HEK293 (cell line): ENCODE data around the gene NAPA.

Experiments
- GLIS2 ChIP-seq: fragments of 450-650 bp; formaldehyde crosslinking; IDR thresholded peaks from 2 replicates; pipeline ENCODE4 v1.5.1; 2016; ENCODE audit warnings: missing biosample characterization, missing genetic modification characterization
- HOXD13 ChIP-seq: sonication (generic); formaldehyde crosslinking; IDR thresholded peaks from 2 replicates; pipeline ENCODE4 v1.8.0; 2022; ENCODE audit warnings: missing genetic modification reagents, borderline replicate concordance
- KLF7 ChIP-seq: fragments of 450-650 bp; formaldehyde crosslinking; IDR thresholded peaks from 2 replicates; pipeline ENCODE4 v1.5.1; 2016; ENCODE audit warnings: missing biosample characterization, missing genetic modification characterization, borderline replicate concordance
- SETDB1 ChIP-seq: IDR thresholded peaks from one replicate; pipeline ENCODE4 v1.6.1; 2017; ENCODE audit warnings: mild to moderate bottlenecking, low read length, moderate library complexity, mixed read lengths; ENCODE audit not compliant: insufficient read length
- SP7 ChIP-seq: fragments of 450-650 bp; formaldehyde crosslinking; IDR thresholded peaks from 2 replicates; pipeline ENCODE4 v1.5.1; 2016; ENCODE audit warnings: missing biosample characterization, missing genetic modification characterization
- ZBTB20 ChIP-seq: fragments of 450-650 bp; formaldehyde crosslinking; IDR thresholded peaks from 2 replicates; pipeline ENCODE4 v1.5.1; 2016; ENCODE audit warnings: missing biosample characterization, missing genetic modification characterization
- ZBTB48 ChIP-seq: fragments of 450-650 bp; formaldehyde crosslinking; IDR thresholded peaks from 2 replicates; pipeline ENCODE4 v1.5.1; 2016; ENCODE audit warnings: missing biosample characterization, missing genetic modification characterization
- ZBTB6 ChIP-seq: fragments of 450-650 bp; formaldehyde crosslinking; IDR thresholded peaks from 2 replicates; pipeline ENCODE4 v1.5.1; 2017; ENCODE audit warnings: missing biosample characterization, missing genetic modification characterization
- ZNF311 ChIP-seq: fragments of 450-650 bp; formaldehyde crosslinking; IDR thresholded peaks from 2 replicates; pipeline ENCODE4 v1.5.1; 2017; ENCODE audit warnings: missing biosample characterization, missing genetic modification characterization, borderline replicate concordance
- ZNF335 ChIP-seq: fragments of 450-650 bp; formaldehyde crosslinking; conservative IDR thresholded peaks from 2 replicates; pipeline ENCODE4 v1.5.1; 2016; ENCODE audit warnings: missing biosample characterization, missing genetic modification characterization
- ZNF37A ChIP-seq: fragments of 450-650 bp; IDR thresholded peaks from 2 replicates; pipeline ENCODE4 v1.5.1; 2018; ENCODE audit warnings: missing biosample characterization, missing genetic modification characterization
- ZNF394 ChIP-seq: fragments of 450-650 bp; formaldehyde crosslinking; IDR thresholded peaks from 2 replicates; pipeline ENCODE4 v1.5.1; 2016; ENCODE audit warnings: missing biosample characterization, missing genetic modification characterization, mild to moderate bottlenecking, moderate library complexity, borderline replicate concordance
- ZNF423 ChIP-seq: fragments of 450-650 bp; formaldehyde crosslinking; IDR thresholded peaks from 2 replicates; pipeline ENCODE4 v1.5.1; 2016; ENCODE audit warnings: missing biosample characterization, missing genetic modification characterization
- ZNF664 ChIP-seq: fragments of 450-650 bp; formaldehyde crosslinking; IDR thresholded peaks from 2 replicates; pipeline ENCODE4 v1.5.1; 2016; ENCODE audit warnings: missing biosample characterization, missing genetic modification characterization
- ZNF747 ChIP-seq: fragments of 450-650 bp; formaldehyde crosslinking; IDR thresholded peaks from 2 replicates; pipeline ENCODE4 v1.5.1; 2016; ENCODE audit warnings: missing biosample characterization, missing genetic modification characterization
- ZNF785 ChIP-seq: fragments of 450-650 bp; formaldehyde crosslinking; IDR thresholded peaks from 2 replicates; pipeline ENCODE4 v1.5.1; 2016; ENCODE audit warnings: missing biosample characterization, missing genetic modification characterization
- ZNF830 ChIP-seq: fragments of 450-650 bp; IDR thresholded peaks from 2 replicates; pipeline ENCODE4 v1.5.0; 2018; ENCODE audit warnings: missing biosample characterization, missing genetic modification characterization, low read depth, mild to moderate bottlenecking, moderate library complexity
- ZNF843 ChIP-seq: fragments of 450-650 bp; formaldehyde crosslinking; IDR thresholded peaks from 2 replicates; pipeline ENCODE4 v1.5.1; 2016; ENCODE audit warnings: missing biosample characterization, missing genetic modification characterization
- ZXDB ChIP-seq: fragments of 450-650 bp; formaldehyde crosslinking; IDR thresholded peaks from 2 replicates; pipeline ENCODE4 v1.5.1; 2016; ENCODE audit warnings: missing biosample characterization, missing genetic modification characterization
- TF ChIP-seq, protein P1 (sequence below): fragments of 450-650 bp; formaldehyde crosslinking; IDR thresholded peaks from 2 replicates; pipeline ENCODE4 v1.5.1; 2017; ENCODE audit warnings: missing biosample characterization, mild to moderate bottlenecking, missing genetic modification characterization, moderate library complexity
- TF ChIP-seq, protein P2 (sequence below): fragments of 450-650 bp; formaldehyde crosslinking; conservative IDR thresholded peaks from 2 replicates; pipeline ENCODE4 v1.5.1; 2016; ENCODE audit warnings: low read depth, missing biosample characterization, missing genetic modification characterization
- TF ChIP-seq, protein P3 (sequence below): fragments of 450-650 bp; formaldehyde crosslinking; conservative IDR thresholded peaks from 2 replicates; pipeline ENCODE4 v1.5.1; 2016; ENCODE audit warnings: low read depth, missing biosample characterization, missing genetic modification characterization

Gene NAPA

GRCh38 chr19:47512183-47512947 is 2.5 kb downstream of the NAPA start (continued):
- TF ChIP-seq ZBTB48 (tag by site-specific recombination) (peak; percentile 24; the same call in 1 of the 2 replicates), ZNF830 (tag by site-specific recombination) (no peak), ZNF37A (no peak), ZNF843 (tag by site-specific recombination) (no peak), ZNF423 (no peak), ZNF335 (tag by site-specific recombination) (peak; percentile 66), ZBTB6 (no peak), ZNF785 (tag by site-specific recombination) (no peak), ZBTB20 (no peak), HOXD13 (no peak), ZNF394 (tag by site-specific recombination) (no peak), KLF7 (tag by site-specific recombination) (no peak), SETDB1 (no peak), GLIS2 (tag by site-specific recombination) (peak; percentile 56; the same call in 1 of the 2 replicates), ZXDB (tag by site-specific recombination) (no peak), ZNF311 (tag by site-specific recombination) (no peak), SP7 (tag by site-specific recombination) (no peak; the same call in 1 of the 2 replicates), ZNF664 (tag by site-specific recombination) (no peak), ZNF747 (no peak)
- TF ChIP-seq, protein P1, sequence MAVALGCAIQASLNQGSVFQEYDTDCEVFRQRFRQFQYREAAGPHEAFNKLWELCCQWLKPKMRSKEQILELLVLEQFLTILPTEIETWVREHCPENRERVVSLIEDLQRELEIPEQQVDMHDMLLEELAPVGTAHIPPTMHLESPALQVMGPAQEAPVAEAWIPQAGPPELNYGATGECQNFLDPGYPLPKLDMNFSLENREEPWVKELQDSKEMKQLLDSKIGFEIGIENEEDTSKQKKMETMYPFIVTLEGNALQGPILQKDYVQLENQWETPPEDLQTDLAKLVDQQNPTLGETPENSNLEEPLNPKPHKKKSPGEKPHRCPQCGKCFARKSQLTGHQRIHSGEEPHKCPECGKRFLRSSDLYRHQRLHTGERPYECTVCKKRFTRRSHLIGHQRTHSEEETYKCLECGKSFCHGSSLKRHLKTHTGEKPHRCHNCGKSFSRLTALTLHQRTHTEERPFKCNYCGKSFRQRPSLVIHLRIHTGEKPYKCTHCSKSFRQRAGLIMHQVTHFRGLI (tag by site-specific recombination), result no peak
- TF ChIP-seq, protein P2, sequence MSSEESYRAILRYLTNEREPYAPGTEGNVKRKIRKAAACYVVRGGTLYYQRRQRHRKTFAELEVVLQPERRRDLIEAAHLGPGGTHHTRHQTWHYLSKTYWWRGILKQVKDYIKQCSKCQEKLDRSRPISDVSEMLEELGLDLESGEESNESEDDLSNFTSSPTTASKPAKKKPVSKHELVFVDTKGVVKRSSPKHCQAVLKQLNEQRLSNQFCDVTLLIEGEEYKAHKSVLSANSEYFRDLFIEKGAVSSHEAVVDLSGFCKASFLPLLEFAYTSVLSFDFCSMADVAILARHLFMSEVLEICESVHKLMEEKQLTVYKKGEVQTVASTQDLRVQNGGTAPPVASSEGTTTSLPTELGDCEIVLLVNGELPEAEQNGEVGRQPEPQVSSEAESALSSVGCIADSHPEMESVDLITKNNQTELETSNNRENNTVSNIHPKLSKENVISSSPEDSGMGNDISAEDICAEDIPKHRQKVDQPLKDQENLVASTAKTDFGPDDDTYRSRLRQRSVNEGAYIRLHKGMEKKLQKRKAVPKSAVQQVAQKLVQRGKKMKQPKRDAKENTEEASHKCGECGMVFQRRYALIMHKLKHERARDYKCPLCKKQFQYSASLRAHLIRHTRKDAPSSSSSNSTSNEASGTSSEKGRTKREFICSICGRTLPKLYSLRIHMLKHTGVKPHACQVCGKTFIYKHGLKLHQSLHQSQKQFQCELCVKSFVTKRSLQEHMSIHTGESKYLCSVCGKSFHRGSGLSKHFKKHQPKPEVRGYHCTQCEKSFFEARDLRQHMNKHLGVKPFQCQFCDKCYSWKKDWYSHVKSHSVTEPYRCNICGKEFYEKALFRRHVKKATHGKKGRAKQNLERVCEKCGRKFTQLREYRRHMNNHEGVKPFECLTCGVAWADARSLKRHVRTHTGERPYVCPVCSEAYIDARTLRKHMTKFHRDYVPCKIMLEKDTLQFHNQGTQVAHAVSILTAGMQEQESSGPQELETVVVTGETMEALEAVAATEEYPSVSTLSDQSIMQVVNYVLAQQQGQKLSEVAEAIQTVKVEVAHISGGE (tag by site-specific recombination), result no peak
- TF ChIP-seq, protein P3, sequence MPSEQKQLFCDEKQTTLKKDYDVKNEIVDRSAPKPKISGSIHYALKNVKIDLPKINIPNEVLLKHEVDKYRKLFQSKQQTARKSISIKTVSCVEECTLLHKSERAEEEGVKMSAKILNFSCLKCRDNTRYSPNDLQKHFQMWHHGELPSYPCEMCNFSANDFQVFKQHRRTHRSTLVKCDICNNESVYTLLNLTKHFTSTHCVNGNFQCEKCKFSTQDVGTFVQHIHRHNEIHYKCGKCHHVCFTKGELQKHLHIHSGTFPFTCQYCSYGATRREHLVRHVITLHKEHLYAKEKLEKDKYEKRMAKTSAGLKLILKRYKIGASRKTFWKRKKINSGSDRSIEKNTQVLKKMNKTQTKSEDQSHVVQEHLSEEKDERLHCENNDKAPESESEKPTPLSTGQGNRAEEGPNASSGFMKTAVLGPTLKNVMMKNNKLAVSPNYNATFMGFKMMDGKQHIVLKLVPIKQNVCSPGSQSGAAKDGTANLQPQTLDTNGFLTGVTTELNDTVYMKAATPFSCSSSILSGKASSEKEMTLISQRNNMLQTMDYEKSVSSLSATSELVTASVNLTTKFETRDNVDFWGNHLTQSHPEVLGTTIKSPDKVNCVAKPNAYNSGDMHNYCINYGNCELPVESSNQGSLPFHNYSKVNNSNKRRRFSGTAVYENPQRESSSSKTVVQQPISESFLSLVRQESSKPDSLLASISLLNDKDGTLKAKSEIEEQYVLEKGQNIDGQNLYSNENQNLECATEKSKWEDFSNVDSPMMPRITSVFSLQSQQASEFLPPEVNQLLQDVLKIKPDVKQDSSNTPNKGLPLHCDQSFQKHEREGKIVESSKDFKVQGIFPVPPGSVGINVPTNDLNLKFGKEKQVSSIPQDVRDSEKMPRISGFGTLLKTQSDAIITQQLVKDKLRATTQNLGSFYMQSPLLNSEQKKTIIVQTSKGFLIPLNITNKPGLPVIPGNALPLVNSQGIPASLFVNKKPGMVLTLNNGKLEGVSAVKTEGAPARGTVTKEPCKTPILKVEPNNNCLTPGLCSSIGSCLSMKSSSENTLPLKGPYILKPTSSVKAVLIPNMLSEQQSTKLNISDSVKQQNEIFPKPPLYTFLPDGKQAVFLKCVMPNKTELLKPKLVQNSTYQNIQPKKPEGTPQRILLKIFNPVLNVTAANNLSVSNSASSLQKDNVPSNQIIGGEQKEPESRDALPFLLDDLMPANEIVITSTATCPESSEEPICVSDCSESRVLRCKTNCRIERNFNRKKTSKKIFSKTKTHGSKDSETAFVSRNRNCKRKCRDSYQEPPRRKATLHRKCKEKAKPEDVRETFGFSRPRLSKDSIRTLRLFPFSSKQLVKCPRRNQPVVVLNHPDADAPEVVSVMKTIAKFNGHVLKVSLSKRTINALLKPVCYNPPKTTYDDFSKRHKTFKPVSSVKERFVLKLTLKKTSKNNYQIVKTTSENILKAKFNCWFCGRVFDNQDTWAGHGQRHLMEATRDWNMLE (tag by site-specific recombination), result no peak
